GM10266 (cell line): Measurements from ENCODE around the gene CADPS.

ENCODE experiments used
- DNase-seq: peaks from one replicate; pipeline ENCODE4 v3.0.0; 2012; ENCODE audit errors: extremely low spot score
- TF ChIP-seq, protein P1 (sequence below): IDR thresholded peaks from 2 replicates; pipeline ENCODE4 v1.5.1; 2012; ENCODE audit warnings: mild to moderate bottlenecking, low read depth; ENCODE audit not compliant: control insufficient read depth, insufficient read depth; ENCODE audit errors: missing control alignments

The CADPS gene

DNA sequence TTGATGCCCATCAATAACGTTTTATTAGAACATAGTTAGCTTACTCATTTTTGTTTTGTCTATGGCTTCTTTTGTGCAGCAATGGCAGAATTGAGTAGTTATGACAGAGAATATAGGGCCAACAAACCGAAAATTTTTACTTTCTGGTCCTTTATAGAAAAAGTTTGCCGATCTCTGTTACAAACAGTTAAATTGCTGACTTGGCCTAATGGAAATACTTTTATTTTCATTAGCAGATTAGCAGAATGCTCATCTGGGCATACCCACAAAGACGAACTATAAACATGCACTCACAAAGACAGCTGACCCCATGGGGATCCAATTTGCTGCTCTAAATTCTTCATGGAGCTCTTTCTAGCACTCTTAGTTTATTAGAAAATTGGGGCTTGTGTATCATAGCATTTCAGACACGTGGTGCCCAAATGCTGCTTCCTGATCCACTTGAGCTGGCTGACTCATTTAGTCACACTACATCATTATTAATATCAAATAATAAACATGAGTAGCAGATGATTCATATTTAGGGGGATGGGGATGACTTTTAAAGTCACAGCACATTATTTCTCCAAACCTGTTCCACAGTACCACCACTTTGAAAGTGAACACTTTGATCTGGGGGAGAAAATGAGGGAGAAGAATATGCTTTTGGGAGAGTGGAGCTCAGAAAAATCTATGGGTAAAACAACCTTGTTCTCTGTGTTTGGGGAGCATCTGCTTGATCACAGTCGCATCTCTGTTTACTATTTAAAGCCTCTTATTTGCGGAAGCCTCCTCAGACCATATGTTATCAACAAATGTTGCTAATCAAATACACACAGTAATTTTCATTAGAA lies 273.8 kb downstream of the CADPS start:
- no peak for DNase-seq

DNA sequence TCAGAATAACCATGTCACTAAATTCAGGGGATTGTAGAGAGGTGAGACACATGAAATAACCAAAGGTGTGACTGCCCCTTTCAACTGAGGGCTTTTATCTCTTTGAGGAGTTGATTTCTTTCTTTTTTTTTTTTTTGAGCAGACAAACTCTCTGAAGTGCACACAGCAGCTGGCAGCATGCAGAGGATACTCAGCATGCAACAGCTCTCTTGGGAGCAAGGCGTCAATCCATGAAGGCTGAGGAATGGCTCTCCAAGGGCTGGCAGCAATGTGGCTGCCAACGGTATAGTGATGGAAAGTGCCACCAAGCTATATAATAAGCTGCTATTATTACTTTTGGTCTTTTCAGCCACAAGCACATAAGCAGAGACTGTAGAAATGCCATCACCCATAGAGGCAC lies 275.2 kb downstream of the CADPS start:
- TF ChIP-seq, protein P1, sequence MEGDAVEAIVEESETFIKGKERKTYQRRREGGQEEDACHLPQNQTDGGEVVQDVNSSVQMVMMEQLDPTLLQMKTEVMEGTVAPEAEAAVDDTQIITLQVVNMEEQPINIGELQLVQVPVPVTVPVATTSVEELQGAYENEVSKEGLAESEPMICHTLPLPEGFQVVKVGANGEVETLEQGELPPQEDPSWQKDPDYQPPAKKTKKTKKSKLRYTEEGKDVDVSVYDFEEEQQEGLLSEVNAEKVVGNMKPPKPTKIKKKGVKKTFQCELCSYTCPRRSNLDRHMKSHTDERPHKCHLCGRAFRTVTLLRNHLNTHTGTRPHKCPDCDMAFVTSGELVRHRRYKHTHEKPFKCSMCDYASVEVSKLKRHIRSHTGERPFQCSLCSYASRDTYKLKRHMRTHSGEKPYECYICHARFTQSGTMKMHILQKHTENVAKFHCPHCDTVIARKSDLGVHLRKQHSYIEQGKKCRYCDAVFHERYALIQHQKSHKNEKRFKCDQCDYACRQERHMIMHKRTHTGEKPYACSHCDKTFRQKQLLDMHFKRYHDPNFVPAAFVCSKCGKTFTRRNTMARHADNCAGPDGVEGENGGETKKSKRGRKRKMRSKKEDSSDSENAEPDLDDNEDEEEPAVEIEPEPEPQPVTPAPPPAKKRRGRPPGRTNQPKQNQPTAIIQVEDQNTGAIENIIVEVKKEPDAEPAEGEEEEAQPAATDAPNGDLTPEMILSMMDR: no peak
- DNase-seq: no peak

More for the DNA sequence above, 273.8 kb downstream of the CADPS start:
- TF ChIP-seq, protein P1: no peak

DNA sequence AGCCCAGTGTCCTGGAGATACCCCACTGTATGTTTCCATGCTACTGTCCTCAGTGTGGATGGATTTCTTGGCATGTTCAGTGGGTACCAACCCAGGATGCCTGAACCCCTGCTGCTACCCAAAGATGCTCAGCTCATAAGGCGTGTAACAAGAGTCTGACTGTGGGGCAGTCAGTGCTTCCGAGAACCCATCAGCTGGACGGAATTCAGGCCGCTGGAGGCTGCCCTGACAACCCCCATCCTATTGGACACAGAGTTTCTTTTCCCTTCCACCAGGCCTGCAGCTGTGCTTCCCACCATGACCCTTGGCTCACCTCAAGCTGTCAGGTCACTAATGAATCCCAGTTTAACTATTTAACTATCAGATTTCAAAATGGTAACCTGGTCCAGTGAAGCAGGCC lies 277.7 kb downstream of the CADPS start:
- TF ChIP-seq, protein P1: no peak
- no peak for DNase-seq

DNA sequence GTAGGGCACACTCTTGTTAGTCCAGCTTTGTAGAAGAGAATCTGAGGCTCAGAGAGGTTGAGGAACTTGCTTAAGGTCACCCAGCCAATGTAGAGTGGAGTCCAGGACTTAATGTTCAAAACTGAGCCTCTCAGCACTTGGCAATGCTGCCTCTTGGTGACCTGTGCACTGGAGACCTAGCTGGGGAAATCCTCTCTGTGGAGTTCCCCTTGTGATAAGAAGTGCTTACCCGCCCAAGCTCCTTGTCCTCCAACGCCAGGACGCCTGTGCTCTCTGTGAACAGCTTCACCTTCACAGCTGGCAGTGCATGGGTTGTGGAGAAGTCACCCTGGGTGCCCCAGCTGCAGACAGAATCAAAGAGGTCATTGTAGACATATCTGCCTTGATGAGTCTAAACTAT lies 282.8 kb downstream of the CADPS start:
- DNase-seq: no peak
- TF ChIP-seq, protein P1: no peak

DNA sequence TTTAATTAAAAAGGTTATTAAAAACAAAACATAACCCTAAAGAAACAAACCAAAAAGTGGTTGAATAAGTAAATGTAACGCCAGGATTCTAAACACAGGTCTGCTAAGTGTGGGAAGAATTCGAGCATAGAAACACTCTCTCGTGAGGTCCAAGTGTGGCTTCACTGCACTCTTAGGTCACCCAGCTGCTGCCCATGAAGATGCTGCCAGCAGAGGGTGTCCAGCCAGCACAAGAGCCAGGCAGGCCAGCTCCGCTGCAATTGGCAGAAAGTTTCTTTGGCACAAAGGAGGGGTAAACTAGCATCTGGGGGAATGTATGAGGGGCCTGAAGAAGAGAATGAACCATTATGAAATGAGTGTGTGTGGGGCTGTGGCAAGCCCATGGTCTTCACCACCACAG lies 286.1 kb downstream of the CADPS start:
- TF ChIP-seq, protein P1: no peak
- no peak for DNase-seq

DNA sequence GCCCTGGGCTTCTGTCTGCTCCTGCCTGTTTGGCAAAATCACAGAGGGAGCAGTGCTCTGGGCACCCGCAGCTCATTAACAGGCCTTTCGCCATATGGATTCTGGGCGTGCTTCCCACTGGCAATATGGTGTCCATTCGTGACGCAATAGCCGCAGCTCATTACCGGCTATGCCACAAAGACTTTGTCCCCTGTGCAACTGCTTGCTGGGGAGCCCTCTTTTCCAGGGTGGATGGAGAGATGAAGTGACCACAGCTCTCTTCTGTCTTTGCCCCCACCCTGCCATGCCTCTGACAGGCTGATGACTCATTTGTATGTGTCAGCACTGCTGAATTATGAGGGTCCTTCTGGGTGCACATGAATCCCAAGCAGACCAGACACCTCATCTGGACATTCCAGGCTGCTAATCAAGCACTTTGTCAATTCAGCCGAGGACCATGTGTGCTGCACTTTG lies 287.6 kb downstream of the CADPS start:
- no peak for DNase-seq
- TF ChIP-seq, protein P1: no peak

DNA sequence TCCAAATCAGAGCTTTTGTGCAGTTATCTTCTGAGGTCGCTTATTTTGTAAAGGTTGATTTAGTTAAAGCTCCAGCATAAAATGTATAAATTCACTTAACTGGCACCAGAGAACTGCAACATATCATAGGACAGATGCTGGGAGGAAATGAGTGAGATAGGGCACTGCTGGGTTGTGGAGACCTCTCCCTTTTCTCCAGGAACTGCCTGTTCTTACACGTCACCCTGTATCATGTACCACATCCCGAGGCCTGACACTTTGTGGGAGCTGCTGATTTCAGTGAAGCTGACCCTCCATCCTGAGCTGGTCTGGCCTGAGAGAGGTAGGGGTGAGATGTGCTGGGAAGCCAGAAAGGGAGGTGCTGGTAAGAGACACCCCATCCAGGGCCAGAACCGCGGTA lies 288.0 kb downstream of the CADPS start:
- DNase-seq: no peak
- TF ChIP-seq, protein P1: no peak
